Body of pancreas (tissue), 4 donors: ENCODE data around the gene DDX39B.

Source experiments
- POLR2A ChIP-seq, 3 donors: fragments of 450-650 bp; IDR thresholded peaks; one replicate each; pipeline ENCODE4 v1.6.1; 2016; ENCODE audit warnings: antibody characterized with exemption in 3 of 3, mild to moderate bottlenecking in 2 of 3
- TF ChIP-seq, protein P1 (sequence below), 7 experiments: fragments of 450-650 bp in 4 of 7; fragments of 200-600 bp in 3 of 7; sonication (generic) in 3 of 7; IDR thresholded peaks; one replicate each; pipeline ENCODE4 v1.5.1; 2016 to 2019; ENCODE audit warnings: antibody characterized with exemption in 7 of 7

DNA sequence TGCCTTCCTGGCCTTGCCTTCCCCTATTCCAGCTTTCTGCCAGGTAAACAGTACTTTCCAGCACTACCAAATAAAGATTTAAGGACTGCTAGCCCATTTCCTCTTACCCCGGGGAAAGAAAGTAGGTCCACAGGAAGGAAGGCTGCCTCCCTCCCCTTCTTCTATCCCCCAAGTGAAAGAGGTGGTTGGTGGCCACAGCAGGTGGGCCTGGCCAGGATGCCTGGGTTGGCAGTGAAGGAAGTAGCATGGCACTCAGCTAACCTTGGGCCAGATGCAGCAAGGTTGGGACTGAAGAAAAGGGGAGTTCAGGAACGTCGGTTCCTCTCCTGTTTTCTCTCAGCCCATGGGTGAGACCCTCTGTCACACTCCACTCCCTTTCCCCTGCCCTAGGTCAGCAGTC is 14.5 kb upstream of the DDX39B start:
- no peak for TF ChIP-seq POLR2A (IDR thresholded peaks at IDR 0.05)
- TF ChIP-seq, protein P1, sequence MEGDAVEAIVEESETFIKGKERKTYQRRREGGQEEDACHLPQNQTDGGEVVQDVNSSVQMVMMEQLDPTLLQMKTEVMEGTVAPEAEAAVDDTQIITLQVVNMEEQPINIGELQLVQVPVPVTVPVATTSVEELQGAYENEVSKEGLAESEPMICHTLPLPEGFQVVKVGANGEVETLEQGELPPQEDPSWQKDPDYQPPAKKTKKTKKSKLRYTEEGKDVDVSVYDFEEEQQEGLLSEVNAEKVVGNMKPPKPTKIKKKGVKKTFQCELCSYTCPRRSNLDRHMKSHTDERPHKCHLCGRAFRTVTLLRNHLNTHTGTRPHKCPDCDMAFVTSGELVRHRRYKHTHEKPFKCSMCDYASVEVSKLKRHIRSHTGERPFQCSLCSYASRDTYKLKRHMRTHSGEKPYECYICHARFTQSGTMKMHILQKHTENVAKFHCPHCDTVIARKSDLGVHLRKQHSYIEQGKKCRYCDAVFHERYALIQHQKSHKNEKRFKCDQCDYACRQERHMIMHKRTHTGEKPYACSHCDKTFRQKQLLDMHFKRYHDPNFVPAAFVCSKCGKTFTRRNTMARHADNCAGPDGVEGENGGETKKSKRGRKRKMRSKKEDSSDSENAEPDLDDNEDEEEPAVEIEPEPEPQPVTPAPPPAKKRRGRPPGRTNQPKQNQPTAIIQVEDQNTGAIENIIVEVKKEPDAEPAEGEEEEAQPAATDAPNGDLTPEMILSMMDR (IDR thresholded peaks at IDR 0.05), result no peak
